ENCODE results near the gene PPEF2.

GRCh38 chr4:75876218-75876617, 26.0 kb downstream of the PPEF2 start:
- no peak for TF ChIP-seq POLR2AphosphoS5 (IDR thresholded peaks at IDR 0.05; ENCODE audit: low read depth, low read length)
- no peak for TF ChIP-seq POLR2A (IDR thresholded peaks at IDR 0.05; ENCODE audit: low read depth, low read length)
